Sigmoid colon (tissue), 4 donors: ENCODE results near the gene C6orf89.

Source experiments
- CTCF ChIP-seq, 4 experiments: fragments of 450-650 bp in 3 of 4; fragments of 200-600 bp in 1 of 4; IDR thresholded peaks; one replicate each; pipeline ENCODE4 v1.5.1; 2016 to 2019; ENCODE audit warnings: antibody characterized with exemption in 4 of 4, mild to moderate bottlenecking in 3 of 4, moderate library complexity in 2 of 4
- EP300 ChIP-seq, 4 donors: sonication (generic); formaldehyde crosslinking; IDR thresholded peaks; one replicate each; pipeline ENCODE4 v1.6.1; 2017; ENCODE audit warnings: antibody characterized with exemption in 4 of 4
- POLR2A ChIP-seq, 2 donors: fragments of 450-650 bp; IDR thresholded peaks; one replicate each; pipeline ENCODE4 v1.6.1; 2016; ENCODE audit warnings: antibody characterized with exemption in 2 of 2, mild to moderate bottlenecking in 2 of 2, moderate library complexity in 2 of 2
- POLR2AphosphoS5 ChIP-seq, 4 donors: sonication (generic); formaldehyde crosslinking; IDR thresholded peaks; one replicate each; pipeline ENCODE4 v1.6.1; 2017; ENCODE audit warnings: antibody characterized with exemption in 4 of 4

GRCh38 chr6:36873612-36874442 lies 11.9 kb upstream of the C6orf89 start:
- TF ChIP-seq CTCF (IDR thresholded peaks at IDR 0.05) (no peak), POLR2AphosphoS5 (IDR thresholded peaks at IDR 0.05) (no peak), POLR2A (IDR thresholded peaks at IDR 0.05) (no peak), EP300 (IDR thresholded peaks at IDR 0.05) (no peak)
